ENCODE results near the gene DPEP2NB.

Gene DPEP2NB

DNA sequence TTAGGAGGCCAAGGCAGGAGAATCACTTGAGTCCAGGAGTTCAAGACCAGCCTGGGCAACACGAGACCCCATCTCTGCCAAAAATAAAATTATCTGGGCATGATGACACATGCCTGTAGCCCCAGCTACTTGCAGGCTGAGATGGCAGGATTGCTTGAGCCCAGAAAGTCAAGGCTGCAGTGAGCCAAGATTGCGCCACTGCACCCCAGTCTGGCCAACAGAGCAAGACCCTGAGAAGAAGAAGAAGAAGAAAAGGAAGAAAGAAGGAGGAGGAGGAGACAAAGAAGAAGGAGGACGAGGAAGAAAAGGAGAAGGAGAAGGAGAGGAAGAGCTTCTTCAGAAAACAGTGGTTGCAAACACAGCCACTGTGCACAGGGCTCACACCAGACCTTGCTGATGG lies 27.0 kb downstream of the DPEP2NB start:
- H3F3A ChIP-seq (ENCODE audit: low read depth), result no peaks in the 10 kb centered on the region
- H4K20me1 ChIP-seq (ENCODE audit: insufficient read depth, low read length, poor library complexity, severe bottlenecking), result no peaks in the 10 kb centered on the region
- no peaks in the 10 kb centered on the region for H3K27me3 ChIP-seq (ENCODE audit: insufficient read depth, low read length, poor library complexity, severe bottlenecking)
- H3K9me2 ChIP-seq (replicated peaks; ENCODE audit: low read depth, low read length), result no peaks in the 10 kb centered on the region
- TF ChIP-seq CTCF (conservative IDR thresholded peaks at IDR 0.05; ENCODE audit: low read length) (no peak), EZH2phosphoT487 (IDR thresholded peaks at IDR 0.05; ENCODE audit: borderline replicate concordance) (no peak)
- H2AFZ ChIP-seq (ENCODE audit: low read length), result no peak overlapping the region
- no peak overlapping the region for H3K4me3 ChIP-seq (ENCODE audit: low read length, poor library complexity, severe bottlenecking)
- H3K79me2 ChIP-seq (ENCODE audit: insufficient read depth, low read length), result no peaks in the 10 kb centered on the region
- no peak overlapping the region for H3K9ac ChIP-seq (ENCODE audit: low read depth, low read length, poor library complexity, severe bottlenecking)
- no peaks in the 10 kb centered on the region for H3K9me3 ChIP-seq (ENCODE audit: insufficient read depth, low read depth, low read length)
- H3K4me2 ChIP-seq (ENCODE audit: low read depth, low read length, poor library complexity, severe bottlenecking), result no peak overlapping the region
- H3K4me1 ChIP-seq (ENCODE audit: insufficient read depth, low read length, poor library complexity, severe bottlenecking), result peaks cover 19% of the 10 kb centered on the region
- no peaks in the 10 kb centered on the region for H3K36me3 ChIP-seq (ENCODE audit: insufficient read depth, low read length)

GRCh38 chr16:67987460-67988160 lies 28.1 kb downstream of the DPEP2NB start:
- Histone ChIP-seq H3K9ac (ENCODE audit: low read depth, low read length, poor library complexity, severe bottlenecking) (no peak overlapping the region), H3K27me3 (ENCODE audit: insufficient read depth, low read length, poor library complexity, severe bottlenecking) (no peaks in the 10 kb centered on the region), H3F3A (ENCODE audit: low read depth) (no peaks in the 10 kb centered on the region), H3K9me2 (replicated peaks; ENCODE audit: low read depth, low read length) (no peaks in the 10 kb centered on the region), H3K36me3 (ENCODE audit: insufficient read depth, low read length) (no peaks in the 10 kb centered on the region), H4K20me1 (ENCODE audit: insufficient read depth, low read length, poor library complexity, severe bottlenecking) (no peaks in the 10 kb centered on the region), H3K4me2 (ENCODE audit: low read depth, low read length, poor library complexity, severe bottlenecking) (no peak overlapping the region), H3K79me2 (ENCODE audit: insufficient read depth, low read length) (no peaks in the 10 kb centered on the region), H3K4me1 (ENCODE audit: insufficient read depth, low read length, poor library complexity, severe bottlenecking) (peaks cover 19% of the 10 kb centered on the region), H3K9me3 (ENCODE audit: insufficient read depth, low read depth, low read length) (no peaks in the 10 kb centered on the region), H2AFZ (ENCODE audit: low read length) (no peak overlapping the region), H3K4me3 (ENCODE audit: low read length, poor library complexity, severe bottlenecking) (no peak overlapping the region)
- no peak for TF ChIP-seq EZH2phosphoT487 (IDR thresholded peaks at IDR 0.05; ENCODE audit: borderline replicate concordance)
- no peak for TF ChIP-seq CTCF (conservative IDR thresholded peaks at IDR 0.05; ENCODE audit: low read length)

DNA sequence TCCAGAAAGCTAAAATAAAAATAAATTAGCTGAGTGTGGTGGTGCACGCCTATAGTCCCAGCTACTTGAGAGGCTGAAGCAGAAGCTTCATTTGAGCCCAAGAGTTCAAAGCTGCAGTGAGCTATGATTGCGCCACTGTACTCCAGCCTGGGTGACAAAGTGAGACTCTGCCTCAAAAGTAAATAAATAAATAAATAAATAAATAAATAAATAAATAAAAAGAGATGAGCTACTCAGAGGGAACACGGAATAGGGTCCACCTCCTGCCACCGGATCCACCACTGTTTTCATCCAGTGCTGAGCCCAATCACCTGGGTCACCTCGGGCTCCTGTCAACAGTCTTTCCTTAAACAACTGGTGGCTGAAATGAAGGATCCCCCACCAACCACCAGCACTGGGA lies 28.8 kb downstream of the DPEP2NB start:
- H3K36me3 ChIP-seq (ENCODE audit: insufficient read depth, low read length), result no peaks in the 10 kb centered on the region
- H3K9me3 ChIP-seq (ENCODE audit: insufficient read depth, low read depth, low read length), result no peaks in the 10 kb centered on the region
- H3K4me2 ChIP-seq (ENCODE audit: low read depth, low read length, poor library complexity, severe bottlenecking), result no peak overlapping the region
- no peaks in the 10 kb centered on the region for H4K20me1 ChIP-seq (ENCODE audit: insufficient read depth, low read length, poor library complexity, severe bottlenecking)
- TF ChIP-seq EZH2phosphoT487 (IDR thresholded peaks at IDR 0.05; ENCODE audit: borderline replicate concordance) (no peak), CTCF (conservative IDR thresholded peaks at IDR 0.05; ENCODE audit: low read length) (no peak)
- no peaks in the 10 kb centered on the region for H3K79me2 ChIP-seq (ENCODE audit: insufficient read depth, low read length)
- no peak overlapping the region for H3K4me3 ChIP-seq (ENCODE audit: low read length, poor library complexity, severe bottlenecking)
- no peak overlapping the region for H2AFZ ChIP-seq (ENCODE audit: low read length)
- H3K9ac ChIP-seq (ENCODE audit: low read depth, low read length, poor library complexity, severe bottlenecking), result no peak overlapping the region
- H3K27me3 ChIP-seq (ENCODE audit: insufficient read depth, low read length, poor library complexity, severe bottlenecking), result no peaks in the 10 kb centered on the region
- H3F3A ChIP-seq (ENCODE audit: low read depth), result no peaks in the 10 kb centered on the region
- peaks cover 19% of the 10 kb centered on the region for H3K4me1 ChIP-seq (ENCODE audit: insufficient read depth, low read length, poor library complexity, severe bottlenecking)
- H3K9me2 ChIP-seq (replicated peaks; ENCODE audit: low read depth, low read length), result no peaks in the 10 kb centered on the region

All from Loucy (cell line).